PC-3 (cell line): ENCODE results near the gene DKK1. TPM values are rescaled to one million over a fixed set of nuclear protein-coding genes. Genes with fewer than 3 reads are reported as not detected.
A peak's percentile ranks its signal among the peaks of the same experiment; 100 is the strongest.

Source experiments
- ATAC-seq: fragments of 200-7000 bp; cut with Tn5 transposase; 2 replicates; pipeline ENCODE4 v1.9.1; 2020; ENCODE audit warnings: mild to moderate bottlenecking, moderate library complexity
- Bru-seq: library from RNA; stranded (reverse); fragments of 400-500 nt; gene quantifications from one replicate; lab custom pipeline; 2021; lab: Mats Ljungman, UMichigan
- BruChase-seq, 2 experiments: library from RNA; stranded (reverse); fragments of 400-500 nt; gene quantifications; one replicate each; lab custom pipeline; 2021; lab: Mats Ljungman, UMichigan
- BruUV-seq: library from RNA; stranded (reverse); fragments of 400-500 nt; replicated peaks from 2 replicates; lab custom pipeline; 2021; lab: Mats Ljungman, UMichigan
- CTCF ChIA-PET: fragments of 300-600 bp; sonication (Branson Sonifier 250); formaldehyde crosslinking; loops from one replicate; lab custom pipeline; 2022; ENCODE audit warnings: antibody characterized with exemption; lab: Charles Lee
- POLR2A ChIA-PET: fragments of 300-600 bp; sonication (Branson Sonifier 250); formaldehyde crosslinking; loops from one replicate; lab custom pipeline; 2022; ENCODE audit warnings: antibody characterized with exemption; ENCODE audit not compliant: unreplicated experiment; lab: Charles Lee
- DNase-seq: peaks from one replicate; pipeline ENCODE4 v3.0.0-alpha.2; 2015
- H2AFZ ChIP-seq: fragments of 300-600 bp; sonication (generic); 2 replicates; pipeline ENCODE4 v1.6.0; 2016; ENCODE audit warnings: antibody characterized with exemption, low read length
- H3F3A ChIP-seq: fragments of 300-600 bp; sonication (generic); one replicate; pipeline ENCODE4 v1.6.0; 2017; ENCODE audit warnings: antibody characterized with exemption, low read length, control low read depth, mild to moderate bottlenecking; ENCODE audit not compliant: unreplicated experiment
- H3K27ac ChIP-seq: fragments of 300-600 bp; sonication (generic); 2 replicates; pipeline ENCODE4 v1.5.1; 2016; ENCODE audit warnings: mild to moderate bottlenecking, low read length
- H3K27me3 ChIP-seq: fragments of 300-600 bp; sonication (generic); 2 replicates; pipeline ENCODE4 v1.6.1; 2016; ENCODE audit warnings: low read length, mixed read lengths
- H3K36me3 ChIP-seq: fragments of 300-600 bp; sonication (generic); 2 replicates; pipeline ENCODE4 v1.6.1; 2016; ENCODE audit warnings: low read depth, mixed run types, low read length, mixed read lengths
- H3K4me1 ChIP-seq: fragments of 300-600 bp; sonication (generic); 2 replicates; pipeline ENCODE4 v1.5.1; 2016; ENCODE audit warnings: low read length; ENCODE audit not compliant: insufficient read depth
- H3K4me2 ChIP-seq: fragments of 300-600 bp; sonication (generic); 2 replicates; pipeline ENCODE4 v1.6.0; 2016; ENCODE audit warnings: low read length
- H3K4me3 ChIP-seq: fragments of 300-600 bp; sonication (generic); 2 replicates; pipeline ENCODE4 v1.5.1; 2016; ENCODE audit warnings: mild to moderate bottlenecking, low read length, mixed read lengths
- H3K79me2 ChIP-seq: fragments of 300-600 bp; sonication (generic); 2 replicates; pipeline ENCODE4 v1.6.1; 2017; ENCODE audit warnings: low read length, mixed read lengths
- H3K9ac ChIP-seq: fragments of 300-600 bp; sonication (generic); 2 replicates; pipeline ENCODE4 v1.6.0; 2016; ENCODE audit warnings: mild to moderate bottlenecking, low read length
- H3K9me2 ChIP-seq: fragments of 300-600 bp; sonication (generic); replicated peaks from 2 replicates; pipeline ENCODE4 v1.6.1; 2016; ENCODE audit warnings: mixed run types, low read length, mixed read lengths
- H3K9me3 ChIP-seq: fragments of 300-600 bp; sonication (generic); 2 replicates; pipeline ENCODE4 v1.6.1; 2016; ENCODE audit warnings: low read length, mixed read lengths
- H4K20me1 ChIP-seq: fragments of 300-600 bp; sonication (generic); 2 replicates; pipeline ENCODE4 v1.6.1; 2016; ENCODE audit warnings: low read length, mixed read lengths
- EZH2 ChIP-seq: fragments of 300-600 bp; sonication (generic); IDR thresholded peaks from one replicate; pipeline ENCODE4 v1.6.1; 2017; ENCODE audit warnings: antibody characterized with exemption, mild to moderate bottlenecking, low read length; ENCODE audit not compliant: unreplicated experiment
- EZH2phosphoT487 ChIP-seq: fragments of 300-600 bp; sonication (generic); IDR thresholded peaks from 2 replicates; pipeline ENCODE4 v1.6.1; 2018; ENCODE audit warnings: mild to moderate bottlenecking, antibody characterized with exemption, low read length, borderline replicate concordance
- intact Hi-C: fragments of 100-400 bp; cut with micrococcal nuclease; formaldehyde crosslinking; loops from 2 replicates; pipeline ENCODE4 v1.9.0; 2023
- long read RNA-seq: library from polyadenylated mRNA; unstranded; transcript quantifications from one replicate; pipeline ENCODE4 v2.0.0, GENCODE V29; 2021; ENCODE audit not compliant: unreplicated experiment
- total RNA-seq: library from RNA; depleted of rRNA; stranded (reverse); fragments of >200 nt; gene quantifications from 2 replicates; pipeline ENCODE4 v1.2.3, GENCODE V29; 2014; rRNA removed
- TF ChIP-seq, protein P1 (sequence below): fragments of 300-600 bp; sonication (generic); conservative IDR thresholded peaks from 2 replicates; pipeline ENCODE4 v1.5.1; 2017; ENCODE audit warnings: antibody characterized with exemption, low read depth, mild to moderate bottlenecking, low read length

DKK1 gene, protein sequence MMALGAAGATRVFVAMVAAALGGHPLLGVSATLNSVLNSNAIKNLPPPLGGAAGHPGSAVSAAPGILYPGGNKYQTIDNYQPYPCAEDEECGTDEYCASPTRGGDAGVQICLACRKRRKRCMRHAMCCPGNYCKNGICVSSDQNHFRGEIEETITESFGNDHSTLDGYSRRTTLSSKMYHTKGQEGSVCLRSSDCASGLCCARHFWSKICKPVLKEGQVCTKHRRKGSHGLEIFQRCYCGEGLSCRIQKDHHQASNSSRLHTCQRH
- 1,187 and 1,592 TPM in 2 replicates for total RNA-seq
- Bru-seq, nascent RNA = percentile 100 among the genes with signal in this experiment
- percentile 100 among the genes with signal in this experiment for BruChase-seq, experiment 1, labeled RNA remaining after a 6-hour chase
- percentile 100 among the genes with signal in this experiment for BruChase-seq, experiment 2, labeled RNA remaining after a 2-hour chase
- long read RNA-seq, transcript DKK1-203 (3 exons, 544 nt) = minor isoform, 6 of 2,716 reads
- long read RNA-seq, transcript DKK1-201 (4 exons, 1,790 nt) = major isoform, 1,936 of 2,716 reads
- long read RNA-seq, transcript DKK1-202 (2 exons, 547 nt) = minor isoform, 5 of 2,716 reads
- long read RNA-seq, partial matches to known transcripts = 722 of 2,716 reads
- long read RNA-seq, other reads (novel, unspliced or antisense) = 46 of 2,716 reads

DNA sequence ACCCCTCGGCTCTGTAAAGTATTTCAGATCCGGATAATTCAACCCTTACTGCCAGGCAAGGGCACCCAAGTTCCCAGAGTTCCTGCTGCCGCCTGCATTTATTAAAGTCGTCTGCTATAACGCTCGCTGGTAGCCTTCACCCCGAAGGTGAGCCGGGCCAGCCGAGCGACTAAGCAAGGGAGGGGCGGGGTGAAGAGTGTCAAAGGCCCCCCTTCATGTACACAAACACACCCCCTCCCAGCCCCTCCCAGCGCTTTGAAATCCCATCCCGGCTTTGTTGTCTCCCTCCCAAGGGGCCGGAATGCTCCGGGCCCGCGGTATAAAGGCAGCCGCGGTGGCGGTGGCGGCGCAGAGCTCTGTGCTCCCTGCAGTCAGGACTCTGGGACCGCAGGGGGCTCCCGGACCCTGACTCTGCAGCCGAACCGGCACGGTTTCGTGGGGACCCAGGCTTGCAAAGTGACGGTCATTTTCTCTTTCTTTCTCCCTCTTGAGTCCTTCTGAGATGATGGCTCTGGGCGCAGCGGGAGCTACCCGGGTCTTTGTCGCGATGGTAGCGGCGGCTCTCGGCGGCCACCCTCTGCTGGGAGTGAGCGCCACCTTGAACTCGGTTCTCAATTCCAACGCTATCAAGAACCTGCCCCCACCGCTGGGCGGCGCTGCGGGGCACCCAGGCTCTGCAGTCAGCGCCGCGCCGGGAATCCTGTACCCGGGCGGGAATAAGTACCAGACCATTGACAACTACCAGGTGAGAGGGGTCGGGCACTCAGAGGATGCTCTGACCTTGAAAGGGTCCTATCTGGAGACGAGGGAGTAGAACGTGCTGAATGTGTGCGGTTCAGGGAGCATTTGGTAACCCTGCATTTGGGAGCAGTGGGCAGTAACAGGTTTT is at the start of gene DKK1:
DKK1 (plus strand) TSS at position 349 of the 889 bp plus-strand sequence; CDS start at position 503, 154 bp downstream.
- no peak for TF ChIP-seq EZH2
- TF ChIP-seq EZH2phosphoT487 = no peak
- TF ChIP-seq, protein P1, sequence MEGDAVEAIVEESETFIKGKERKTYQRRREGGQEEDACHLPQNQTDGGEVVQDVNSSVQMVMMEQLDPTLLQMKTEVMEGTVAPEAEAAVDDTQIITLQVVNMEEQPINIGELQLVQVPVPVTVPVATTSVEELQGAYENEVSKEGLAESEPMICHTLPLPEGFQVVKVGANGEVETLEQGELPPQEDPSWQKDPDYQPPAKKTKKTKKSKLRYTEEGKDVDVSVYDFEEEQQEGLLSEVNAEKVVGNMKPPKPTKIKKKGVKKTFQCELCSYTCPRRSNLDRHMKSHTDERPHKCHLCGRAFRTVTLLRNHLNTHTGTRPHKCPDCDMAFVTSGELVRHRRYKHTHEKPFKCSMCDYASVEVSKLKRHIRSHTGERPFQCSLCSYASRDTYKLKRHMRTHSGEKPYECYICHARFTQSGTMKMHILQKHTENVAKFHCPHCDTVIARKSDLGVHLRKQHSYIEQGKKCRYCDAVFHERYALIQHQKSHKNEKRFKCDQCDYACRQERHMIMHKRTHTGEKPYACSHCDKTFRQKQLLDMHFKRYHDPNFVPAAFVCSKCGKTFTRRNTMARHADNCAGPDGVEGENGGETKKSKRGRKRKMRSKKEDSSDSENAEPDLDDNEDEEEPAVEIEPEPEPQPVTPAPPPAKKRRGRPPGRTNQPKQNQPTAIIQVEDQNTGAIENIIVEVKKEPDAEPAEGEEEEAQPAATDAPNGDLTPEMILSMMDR = peak; percentile 100

DNA sequence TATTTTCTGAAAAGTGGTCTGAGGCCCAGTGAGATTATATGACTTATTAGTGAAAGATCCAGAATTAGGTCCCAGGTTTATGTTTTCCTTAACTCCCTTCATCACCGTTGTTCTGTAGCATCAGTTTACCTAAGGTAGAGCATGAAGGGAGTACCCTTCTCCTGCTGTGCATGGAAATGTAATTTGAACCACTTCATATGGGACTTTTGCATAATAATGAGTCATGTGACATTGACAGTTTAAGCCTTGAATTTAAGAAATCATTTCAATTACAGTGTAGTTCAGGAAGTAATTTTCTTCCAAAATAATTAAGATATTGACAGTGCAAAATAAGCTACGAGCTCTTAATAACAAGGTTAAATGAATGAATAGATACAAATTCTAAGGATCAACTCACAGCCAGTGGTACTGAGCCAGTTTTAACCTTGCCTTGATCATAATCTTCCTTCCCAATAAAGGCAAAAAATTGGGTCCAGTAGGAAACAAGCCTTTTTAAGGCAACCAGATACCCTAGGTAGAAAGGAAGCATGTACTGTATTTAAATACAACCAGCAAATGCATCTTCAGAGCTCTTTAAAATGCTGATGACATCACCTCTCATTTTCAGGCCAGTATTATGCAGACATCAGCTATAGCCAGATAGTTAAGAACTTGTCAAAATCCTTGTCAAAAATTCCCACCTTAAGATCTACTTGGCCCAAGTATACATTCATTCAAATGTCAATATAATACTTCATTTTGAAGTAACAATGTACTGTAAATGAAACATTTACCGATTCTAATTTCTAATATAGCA is 48.8 kb upstream of the DKK1 start:
- no peak for DNase-seq
- ChIA-PET POLR2A (no interaction called here), CTCF (interaction anchor here (0.7 kb wide), 1 partner anchor 896 kb away, joined by 3 read pairs; no protein-coding TSS in a partner anchor)
- H3K9ac ChIP-seq = no peak overlapping the region
- H3K36me3 ChIP-seq = no peaks in the 10 kb centered on the region
- no peaks in the 10 kb centered on the region for H3K9me2 ChIP-seq
- H3F3A ChIP-seq = no peaks in the 10 kb centered on the region
- no peak overlapping the region for H3K4me2 ChIP-seq
- H4K20me1 ChIP-seq = no peaks in the 10 kb centered on the region
- no peaks in the 10 kb centered on the region for H3K79me2 ChIP-seq
- no peak overlapping the region for H2AFZ ChIP-seq
- intact Hi-C loops = no loop called here
- no peaks in the 10 kb centered on the region for H3K27me3 ChIP-seq
- no peak overlapping the region for H3K27ac ChIP-seq
- TF ChIP-seq EZH2 = no peak
- no peak for TF ChIP-seq EZH2phosphoT487
- TF ChIP-seq, protein P1 = no peak
- H3K4me1 ChIP-seq = no peaks in the 10 kb centered on the region
- H3K9me3 ChIP-seq = no peaks in the 10 kb centered on the region
- no TSS peak for BruUV-seq
- ATAC-seq = no peak
- no peak overlapping the region for H3K4me3 ChIP-seq

More for the DNA sequence above, at the start of gene DKK1:
- TSS peak; percentile 32 for BruUV-seq
- peaks cover 40% of the 10 kb centered on the region for H3F3A ChIP-seq
- peak within 1 kb of the TSS; percentile 82 for H3K27ac ChIP-seq
- H3K27me3 ChIP-seq = no peaks in the 10 kb centered on the region
- DNase-seq (peak; percentile 100), ATAC-seq (peak; percentile 55)
- peak within 1 kb of the TSS; percentile 80 for H3K4me2 ChIP-seq
- no peaks in the 10 kb centered on the region for H3K9me3 ChIP-seq
- H3K79me2 ChIP-seq = peaks cover 61% of the 10 kb centered on the region
- ChIA-PET POLR2A (interaction anchor here (0.5 to 2.8 kb wide), 19 partner anchors 21 to 933 kb away, joined by 3 to 27 read pairs (median 6); no protein-coding TSS in a partner anchor), CTCF (interaction anchor here (0.6 to 3.3 kb wide), 9 partner anchors 20 to 252 kb away, joined by 3 to 56 read pairs (median 8); no protein-coding TSS in a partner anchor)
- peak within 1 kb of the TSS; percentile 76 for H3K4me3 ChIP-seq
- H3K4me1 ChIP-seq = peaks cover 49% of the 10 kb centered on the region
- H2AFZ ChIP-seq = peak within 1 kb of the TSS; percentile 73
- H4K20me1 ChIP-seq = peaks cover 9% of the 10 kb centered on the region
- intact Hi-C loops = loop anchor here (1.0 to 2.0 kb wide), 7 partner anchors 95 to 257 kb away; no protein-coding TSS in a partner anchor
- peak within 1 kb of the TSS; percentile 87 for H3K9ac ChIP-seq
- no peaks in the 10 kb centered on the region for H3K9me2 ChIP-seq
- H3K36me3 ChIP-seq = peaks cover 33% of the 10 kb centered on the region
